Measurements from ENCODE around the gene DMAP1. TPM values are rescaled to one million over a fixed set of nuclear protein-coding genes. Genes with fewer than 3 reads are reported as not detected.

DMAP1 gene
- total and polyA plus RNA-seq, 2 experiments from 2014 or later: 28.8 to 61.8 TPM

DNA sequence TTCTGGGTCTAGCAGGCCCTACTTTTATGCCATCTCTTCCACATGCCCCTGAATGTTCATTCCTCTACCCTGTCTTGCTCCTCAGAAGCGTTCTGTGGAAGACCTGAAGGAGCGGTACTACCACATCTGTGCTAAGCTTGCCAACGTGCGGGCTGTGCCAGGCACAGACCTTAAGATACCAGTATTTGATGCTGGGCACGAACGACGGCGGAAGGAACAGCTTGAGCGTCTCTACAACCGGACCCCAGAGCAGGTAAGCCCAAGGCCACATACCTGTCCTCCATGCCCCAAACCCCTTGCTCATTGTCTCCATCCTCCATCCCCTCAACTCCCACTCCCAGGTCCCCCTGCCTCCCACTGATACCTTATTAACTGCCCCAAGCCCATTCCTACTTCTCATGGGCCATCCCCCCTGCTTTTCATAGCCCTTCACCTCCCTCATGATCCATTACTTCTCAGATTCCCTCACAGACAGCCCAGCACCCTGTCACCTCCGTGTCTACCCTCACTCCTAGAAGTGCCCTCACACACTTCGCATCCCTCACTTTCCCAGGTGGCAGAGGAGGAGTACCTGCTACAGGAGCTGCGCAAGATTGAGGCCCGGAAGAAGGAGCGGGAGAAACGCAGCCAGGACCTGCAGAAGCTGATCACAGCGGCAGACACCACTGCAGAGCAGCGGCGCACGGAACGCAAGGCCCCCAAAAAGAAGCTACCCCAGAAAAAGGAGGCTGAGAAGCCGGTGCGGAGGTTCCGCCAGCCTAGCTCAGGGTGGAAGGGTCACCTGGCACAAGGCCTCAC lies 5.4 kb downstream of the DMAP1 start:
- Histone ChIP-seq H3K4me2 (peak overlapping the region; percentile 45), H3K4me3 (no peak overlapping the region), H3K36me3 (replicated peaks; ENCODE audit: insufficient read depth, low read depth) (no peaks in the 10 kb centered on the region), H3K9me3 (ENCODE audit: low read depth) (no peaks in the 10 kb centered on the region), H3K27me3 (no peaks in the 10 kb centered on the region), H2AFZ (no peak overlapping the region), H4K20me1 (ENCODE audit: insufficient read depth, poor library complexity, severe bottlenecking) (no peaks in the 10 kb centered on the region), H3K4me1 (ENCODE audit: insufficient read depth) (peaks cover 13% of the 10 kb centered on the region), H3K27ac (peak overlapping the region; percentile 77), H3K79me2 (peaks cover 7% of the 10 kb centered on the region), H3K9me2 (replicated peaks; ENCODE audit: insufficient read depth) (no peaks in the 10 kb centered on the region)
- no peak for DNase-seq (ENCODE audit: low spot score)
- TF ChIP-seq CTCF (IDR thresholded peaks at IDR 0.05; ENCODE audit: poor library complexity) (no peak), EZH2phosphoT487 (IDR thresholded peaks at IDR 0.05; ENCODE audit: low read depth, severe bottlenecking, unreplicated experiment) (no peak), EZH2 (IDR thresholded peaks at IDR 0.05; ENCODE audit: borderline replicate concordance) (no peak)
- 95% methylated on average over 24 of the region's 24 CpGs for WGBS (ENCODE audit: low lambda C conversion rate, missing lambda C conversion rate)

DNA sequence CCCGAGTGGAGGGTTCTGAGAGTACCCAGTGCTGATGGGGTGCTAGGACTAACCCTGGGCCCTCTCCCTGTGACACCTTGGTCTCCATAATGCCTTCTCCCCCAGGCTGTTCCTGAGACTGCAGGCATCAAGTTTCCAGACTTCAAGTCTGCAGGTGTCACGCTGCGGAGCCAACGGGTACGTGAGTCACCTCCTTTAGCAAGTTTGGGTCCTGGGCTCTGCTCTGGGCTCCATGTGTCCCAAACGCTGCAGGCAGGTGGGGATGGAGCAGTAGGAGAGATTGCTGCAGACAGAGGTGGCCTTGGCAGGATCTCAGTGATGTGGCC lies 6.0 kb downstream of the DMAP1 start:
- Histone ChIP-seq H3K36me3 (replicated peaks; ENCODE audit: insufficient read depth, low read depth) (no peaks in the 10 kb centered on the region), H4K20me1 (ENCODE audit: insufficient read depth, poor library complexity, severe bottlenecking) (no peaks in the 10 kb centered on the region), H3K9me2 (replicated peaks; ENCODE audit: insufficient read depth) (no peaks in the 10 kb centered on the region), H3K4me2 (no peak overlapping the region), H3K4me1 (ENCODE audit: insufficient read depth) (peaks cover 13% of the 10 kb centered on the region), H3K79me2 (peaks cover 2% of the 10 kb centered on the region), H2AFZ (no peak overlapping the region), H3K27me3 (no peaks in the 10 kb centered on the region), H3K4me3 (no peak overlapping the region), H3K9me3 (ENCODE audit: low read depth) (no peaks in the 10 kb centered on the region), H3K27ac (no peak overlapping the region)
- 96% methylated on average over 6 of the region's 6 CpGs for WGBS (ENCODE audit: low lambda C conversion rate, missing lambda C conversion rate)
- TF ChIP-seq EZH2phosphoT487 (IDR thresholded peaks at IDR 0.05; ENCODE audit: low read depth, severe bottlenecking, unreplicated experiment) (no peak), CTCF (IDR thresholded peaks at IDR 0.05; ENCODE audit: poor library complexity) (no peak), EZH2 (IDR thresholded peaks at IDR 0.05; ENCODE audit: borderline replicate concordance) (no peak)
- DNase-seq (ENCODE audit: low spot score): no peak

DNA sequence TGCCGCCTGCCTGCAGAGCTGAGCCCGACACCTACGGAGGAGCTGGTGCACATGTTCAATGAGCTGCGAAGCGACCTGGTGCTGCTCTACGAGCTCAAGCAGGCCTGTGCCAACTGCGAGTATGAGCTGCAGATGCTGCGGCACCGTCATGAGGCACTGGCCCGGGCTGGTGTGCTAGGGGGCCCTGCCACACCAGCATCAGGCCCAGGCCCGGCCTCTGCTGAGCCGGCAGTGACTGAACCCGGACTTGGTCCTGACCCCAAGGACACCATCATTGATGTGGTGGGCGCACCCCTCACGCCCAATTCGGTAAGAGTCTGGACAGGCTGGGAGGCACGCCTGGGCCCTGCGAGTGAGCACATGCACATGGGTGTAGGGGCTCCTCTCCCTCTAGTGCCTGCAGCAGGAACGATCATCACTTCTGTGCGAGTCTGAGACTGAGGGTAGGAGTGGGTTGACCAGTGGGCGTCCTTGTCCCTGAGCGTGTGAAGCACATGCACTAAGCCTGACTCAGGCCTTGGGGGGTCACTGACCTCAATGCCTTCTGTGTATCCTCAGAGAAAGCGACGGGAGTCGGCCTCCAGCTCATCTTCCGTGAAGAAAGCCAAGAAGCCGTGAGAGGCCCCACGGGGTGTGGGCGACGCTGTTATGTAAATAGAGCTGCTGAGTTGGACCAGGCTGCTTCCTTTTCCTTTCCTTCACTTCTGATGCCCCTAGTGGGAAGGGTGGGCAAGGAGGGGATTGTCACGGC lies 6.9 kb downstream of the DMAP1 start:
- no peaks in the 10 kb centered on the region for H3K9me3 ChIP-seq (ENCODE audit: low read depth)
- H3K4me1 ChIP-seq (ENCODE audit: insufficient read depth): peaks cover 13% of the 10 kb centered on the region
- H3K79me2 ChIP-seq: no peaks in the 10 kb centered on the region
- DNase-seq (ENCODE audit: low spot score): peak; percentile 43
- H3K4me3 ChIP-seq: no peak overlapping the region
- no peak overlapping the region for H3K4me2 ChIP-seq
- no peaks in the 10 kb centered on the region for H3K36me3 ChIP-seq (replicated peaks; ENCODE audit: insufficient read depth, low read depth)
- H4K20me1 ChIP-seq (ENCODE audit: insufficient read depth, poor library complexity, severe bottlenecking): no peaks in the 10 kb centered on the region
- no peak overlapping the region for H2AFZ ChIP-seq
- TF ChIP-seq EZH2phosphoT487 (IDR thresholded peaks at IDR 0.05; ENCODE audit: low read depth, severe bottlenecking, unreplicated experiment) (no peak), CTCF (IDR thresholded peaks at IDR 0.05; ENCODE audit: poor library complexity) (no peak), EZH2 (IDR thresholded peaks at IDR 0.05; ENCODE audit: borderline replicate concordance) (no peak)
- H3K9me2 ChIP-seq (replicated peaks; ENCODE audit: insufficient read depth): no peaks in the 10 kb centered on the region
- H3K27me3 ChIP-seq: no peaks in the 10 kb centered on the region
- 90% methylated on average over 31 of the region's 31 CpGs for WGBS (ENCODE audit: low lambda C conversion rate, missing lambda C conversion rate)
- no peak overlapping the region for H3K27ac ChIP-seq
